WTC11 (cell line): ENCODE data around the gene NOC2L. TPM values are rescaled to one million over a fixed set of nuclear protein-coding genes. Genes with fewer than 3 reads are reported as not detected.
A peak's percentile ranks its signal among the peaks of the same experiment; 100 is the strongest.

Experiments used
- ATAC-seq: fragments of 200-7000 bp; cut with Tn5 transposase; 2 replicates; pipeline ENCODE4 v1.10.0; 2021; ENCODE audit warnings: mild to moderate bottlenecking, moderate library complexity
- CTCF ChIA-PET: fragments of 300-600 bp; sonication (Branson Sonifier 250); formaldehyde crosslinking; loops from one replicate; lab custom pipeline; 2021; ENCODE audit warnings: antibody characterized with exemption; lab: Charles Lee
- POLR2A ChIA-PET: fragments of 350-600 bp; sonication (Branson Sonifier 250); formaldehyde crosslinking; loops from one replicate; lab custom pipeline; 2021; ENCODE audit warnings: antibody characterized with exemption; lab: Charles Lee
- DNase-seq: peaks from one replicate; pipeline ENCODE4 v3.0.0; 2021; ENCODE audit warnings: low spot score
- H3K27ac Mint-ChIP-seq: 2 replicates; pipeline ENCODE4 v1.8.0; 2021; ENCODE audit warnings: mixed read lengths
- H3K27me3 Mint-ChIP-seq: 2 replicates; pipeline ENCODE4 v1.8.0; 2021; ENCODE audit warnings: low read depth, mild to moderate bottlenecking, moderate library complexity, mixed read lengths
- H3K36me3 Mint-ChIP-seq: 2 replicates; pipeline ENCODE4 v1.8.0; 2021; ENCODE audit warnings: mixed read lengths
- H3K4me1 Mint-ChIP-seq: 2 replicates; pipeline ENCODE4 v1.8.0; 2022; ENCODE audit warnings: mixed read lengths
- H3K4me3 Mint-ChIP-seq: 2 replicates; pipeline ENCODE4 v1.8.0; 2021; ENCODE audit warnings: mild to moderate bottlenecking, moderate library complexity, mixed read lengths
- H3K9me3 Mint-ChIP-seq: 2 replicates; pipeline ENCODE4 v1.8.0; 2021; ENCODE audit warnings: mixed read lengths
- AFF4 ChIP-seq: sonication (generic); formaldehyde crosslinking; IDR thresholded peaks from 2 replicates; pipeline ENCODE4 v1.8.1; 2023; ENCODE audit warnings: mild to moderate bottlenecking, missing genetic modification reagents, borderline replicate concordance
- CREM ChIP-seq: sonication (generic); formaldehyde crosslinking; IDR thresholded peaks from 2 replicates; pipeline ENCODE4 v1.8.1; 2022; ENCODE audit warnings: mild to moderate bottlenecking, missing genetic modification reagents, moderate library complexity
- E2F4 ChIP-seq: sonication (generic); formaldehyde crosslinking; IDR thresholded peaks from 2 replicates; pipeline ENCODE4 v1.8.1; 2022; ENCODE audit warnings: low read depth, mild to moderate bottlenecking, moderate library complexity, missing genetic modification reagents, borderline replicate concordance
- FOXJ3 ChIP-seq: sonication (generic); formaldehyde crosslinking; IDR thresholded peaks from 2 replicates; pipeline ENCODE4 v1.9.0; 2021; ENCODE audit warnings: missing genetic modification reagents, mild to moderate bottlenecking, borderline replicate concordance
- GABPB1 ChIP-seq: sonication (generic); formaldehyde crosslinking; IDR thresholded peaks from 2 replicates; pipeline ENCODE4 v1.8.1; 2023; ENCODE audit warnings: mild to moderate bottlenecking, missing genetic modification reagents
- GTF2I ChIP-seq: fragments of 250-450 bp; sonication (Bioruptor Pico); conservative IDR thresholded peaks from 2 replicates; pipeline ENCODE4 v1.4.0; 2021; ENCODE audit warnings: mild to moderate bottlenecking
- JUN ChIP-seq: sonication (generic); formaldehyde crosslinking; IDR thresholded peaks from 2 replicates; pipeline ENCODE4 v1.8.0; 2023; ENCODE audit warnings: mild to moderate bottlenecking, missing genetic modification reagents
- MLX ChIP-seq: sonication (generic); formaldehyde crosslinking; IDR thresholded peaks from 2 replicates; pipeline ENCODE4 v1.8.1; 2023; ENCODE audit warnings: mild to moderate bottlenecking, missing genetic modification reagents, moderate library complexity
- NR3C1 ChIP-seq: sonication (generic); formaldehyde crosslinking; conservative IDR thresholded peaks from 2 replicates; pipeline ENCODE4 v1.8.1; 2023; ENCODE audit warnings: low read depth, mild to moderate bottlenecking, missing genetic modification reagents
- ZBTB43 ChIP-seq: sonication (generic); formaldehyde crosslinking; IDR thresholded peaks from 2 replicates; pipeline ENCODE4 v1.8.1; 2023; ENCODE audit warnings: mild to moderate bottlenecking, missing genetic modification reagents
- ZNF138 ChIP-seq: sonication (generic); formaldehyde crosslinking; conservative IDR thresholded peaks from 2 replicates; pipeline ENCODE4 v1.8.1; 2022; ENCODE audit warnings: mild to moderate bottlenecking, moderate library complexity, missing genetic modification reagents
- total RNA-seq: library from RNA; stranded (reverse); gene quantifications from 3 replicates; pipeline ENCODE4 v1.2.3, GENCODE V29; 2021
- TF ChIP-seq, protein P1 (sequence below): fragments of 250-450 bp; sonication (Bioruptor Pico); IDR thresholded peaks from 2 replicates; pipeline ENCODE4 v1.9.0; 2021; ENCODE audit warnings: moderate library complexity, mild to moderate bottlenecking, inconsistent platforms, borderline replicate concordance
- TF ChIP-seq, protein P2 (sequence below): sonication (generic); formaldehyde crosslinking; IDR thresholded peaks from 2 replicates; pipeline ENCODE4 v1.8.0; 2023; ENCODE audit warnings: missing genetic modification reagents

Gene NOC2L
- total RNA-seq, 1 experiment from 2014 or later = 182 TPM

DNA sequence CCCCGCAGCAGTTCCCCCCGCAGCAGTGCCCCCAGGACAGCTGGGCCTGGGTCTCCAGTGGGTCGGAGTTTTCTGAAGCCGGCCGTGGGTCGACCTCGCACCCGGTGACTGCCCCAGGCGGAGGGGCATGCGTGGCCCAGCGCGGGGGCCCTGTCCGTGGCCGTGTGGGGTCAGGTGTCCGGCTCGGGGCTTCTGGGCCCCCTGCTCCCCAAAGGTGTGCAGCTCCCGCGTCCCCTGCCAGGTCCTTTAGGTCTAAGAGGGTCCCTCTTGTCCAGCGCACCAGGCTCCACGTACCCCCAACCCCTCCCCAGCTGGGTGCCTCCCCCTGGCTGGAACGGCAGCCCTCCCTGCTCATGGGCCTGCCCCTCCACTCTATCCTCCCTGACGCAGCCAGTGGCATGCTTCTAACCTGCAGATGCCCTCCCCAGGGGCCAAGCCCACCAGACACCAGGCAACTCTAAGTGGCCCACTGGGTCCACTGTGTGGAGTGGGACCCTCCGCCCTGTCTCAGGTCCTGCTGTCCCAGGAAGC, 46.8 kb upstream of the NOC2L start (continued):
- TF ChIP-seq ZBTB43 (CRISPR knock-in tag) (no peak), JUN (CRISPR knock-in tag) (no peak), E2F4 (CRISPR knock-in tag) (no peak), AFF4 (CRISPR knock-in tag) (no peak), CREM (no peak)

DNA sequence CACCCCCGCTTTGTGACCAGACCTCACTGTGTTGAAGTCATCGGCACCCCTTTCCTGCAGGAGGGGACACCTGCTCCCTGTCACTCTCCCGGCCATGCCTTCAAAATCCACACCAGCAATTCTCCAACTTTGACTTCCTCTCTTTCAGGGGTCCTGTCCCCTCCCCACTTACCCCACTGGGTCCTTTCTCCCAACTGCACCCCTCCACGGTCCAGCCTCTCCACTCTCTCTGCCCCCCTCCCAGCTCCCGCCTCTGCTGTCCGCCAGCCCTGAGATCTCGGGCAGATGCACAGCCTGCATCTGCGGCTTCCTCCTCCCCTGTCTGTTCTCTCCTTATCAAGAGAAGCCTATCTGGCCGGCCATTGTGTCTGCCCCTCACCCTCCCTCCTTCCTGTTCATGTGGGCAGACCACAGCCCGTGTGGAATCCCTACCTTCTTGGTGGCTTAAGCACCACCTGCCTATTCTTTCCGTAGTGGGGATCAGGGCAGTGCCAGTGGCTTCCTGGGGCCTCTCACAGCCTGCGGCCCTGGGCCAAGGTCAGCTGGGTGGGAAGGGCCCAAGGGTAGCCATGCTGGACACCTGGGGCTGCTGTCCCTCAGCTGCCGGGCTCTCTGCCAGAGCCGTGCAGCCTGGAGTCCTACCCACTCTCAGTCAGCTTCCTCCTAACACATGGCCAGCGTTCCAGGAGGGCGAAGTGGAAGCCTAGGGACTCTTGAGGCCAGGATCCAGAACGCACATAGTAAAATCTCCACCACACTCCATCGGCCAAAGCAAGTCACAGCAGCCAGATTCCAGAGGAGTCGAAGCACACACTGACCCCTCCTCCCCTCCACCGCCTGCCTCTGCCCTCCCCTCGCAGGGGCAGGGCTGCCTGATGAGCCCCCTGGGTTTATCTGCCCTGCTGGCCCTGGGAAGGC, 46.0 kb upstream of the NOC2L start:
- peaks cover 82% of the 10 kb centered on the region for H3K27me3 Mint-ChIP-seq
- H3K4me3 Mint-ChIP-seq = no peak overlapping the region
- H3K36me3 Mint-ChIP-seq = no peaks in the 10 kb centered on the region
- ATAC-seq (peak; percentile 41), DNase-seq (no peak)
- CTCF ChIA-PET = interaction anchor here (1.0 to 3.1 kb wide), 6 partner anchors 9 to 59 kb away, joined by 3 to 8 read pairs (median 4); partner anchors contain the start of gene ISG15
- POLR2A ChIA-PET = no interaction called here
- H3K4me1 Mint-ChIP-seq = peaks cover 14% of the 10 kb centered on the region
- no peak for TF ChIP-seq MLX (CRISPR knock-in tag)
- TF ChIP-seq GABPB1 (CRISPR knock-in tag) = 0 out of 2 replicates have a peak, but pooled peaks have one; percentile 16
- TF ChIP-seq, protein P1, sequence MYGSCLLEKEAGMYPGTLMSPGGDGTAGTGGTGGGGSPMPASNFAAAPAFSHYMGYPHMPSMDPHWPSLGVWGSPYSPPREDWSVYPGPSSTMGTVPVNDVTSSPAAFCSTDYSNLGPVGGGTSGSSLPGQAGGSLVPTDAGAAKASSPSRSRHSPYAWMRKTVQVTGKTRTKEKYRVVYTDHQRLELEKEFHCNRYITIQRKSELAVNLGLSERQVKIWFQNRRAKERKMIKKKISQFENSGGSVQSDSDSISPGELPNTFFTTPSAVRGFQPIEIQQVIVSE (CRISPR knock-in tag) = no peak
- no peak overlapping the region; the same call in 1 of the 2 replicates for H3K27ac Mint-ChIP-seq
- no peaks in the 10 kb centered on the region for H3K9me3 Mint-ChIP-seq

GRCh38 chr1:1004420-1004779, 45.3 kb upstream of the NOC2L start:
- ChIA-PET POLR2A (no interaction called here), CTCF (interaction anchor here (1.0 to 3.1 kb wide), 6 partner anchors 9 to 60 kb away, joined by 3 to 8 read pairs (median 4); partner anchors contain the start of gene ISG15)
- H3K27ac Mint-ChIP-seq = no peak overlapping the region
- DNase-seq = no peak
- no peaks in the 10 kb centered on the region for H3K36me3 Mint-ChIP-seq
- TF ChIP-seq NR3C1 (CRISPR knock-in tag) (no peak), JUN (CRISPR knock-in tag) (no peak), FOXJ3 (CRISPR knock-in tag) (no peak), GTF2I (no peak), ZNF138 (no peak)
- TF ChIP-seq, protein P2, sequence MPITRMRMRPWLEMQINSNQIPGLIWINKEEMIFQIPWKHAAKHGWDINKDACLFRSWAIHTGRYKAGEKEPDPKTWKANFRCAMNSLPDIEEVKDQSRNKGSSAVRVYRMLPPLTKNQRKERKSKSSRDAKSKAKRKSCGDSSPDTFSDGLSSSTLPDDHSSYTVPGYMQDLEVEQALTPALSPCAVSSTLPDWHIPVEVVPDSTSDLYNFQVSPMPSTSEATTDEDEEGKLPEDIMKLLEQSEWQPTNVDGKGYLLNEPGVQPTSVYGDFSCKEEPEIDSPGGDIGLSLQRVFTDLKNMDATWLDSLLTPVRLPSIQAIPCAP = no peak
- TF ChIP-seq, all 79 proteins: peak for 0
- no peaks in the 10 kb centered on the region for H3K9me3 Mint-ChIP-seq
- peaks cover 79% of the 10 kb centered on the region for H3K27me3 Mint-ChIP-seq
- ATAC-seq = no peak
- peaks cover 14% of the 10 kb centered on the region for H3K4me1 Mint-ChIP-seq
- no peak overlapping the region for H3K4me3 Mint-ChIP-seq
